ENCODE results near the gene EXOC6B. TPM values are rescaled to one million over a fixed set of nuclear protein-coding genes. Genes with fewer than 3 reads are reported as not detected.

EXOC6B gene
- total and polyA plus RNA-seq, 10 of the 15 experiments (the other 5 are each of a cell fraction or from before 2014, with no cell fraction given) = 0.23 to 2.2 (median 1.2) TPM

- ChIA-PET CTCF (no interaction called here), POLR2A (no interaction called here), RAD21 (ENCODE audit: unreplicated experiment) (no interaction called here), SMC1A (ENCODE audit: uncharacterized antibody, unreplicated experiment) (no interaction called here)
- H3K27me3 ChIP-seq (replicated peaks in 1 of 2; ENCODE audit: control insufficient read depth in 2 of 2, insufficient read depth in 2 of 2, low read length in 1 of 2) = no peaks in the 10 kb centered on the region; a peak in 1 of 4 replicates
- H3K79me2 ChIP-seq (ENCODE audit: control insufficient read depth, insufficient read depth, low read length) = no peaks in the 10 kb centered on the region
- TF ChIP-seq SIN3A (IDR thresholded peaks at IDR 0.05; ENCODE audit: low read depth, low read length) = no peak
- TF ChIP-seq SMC3 (IDR thresholded peaks at IDR 0.05; ENCODE audit: borderline replicate concordance, low read length) = no peak
- no peak for TF ChIP-seq ESRRA (IDR thresholded peaks at IDR 0.05; ENCODE audit: low read length)
- TF ChIP-seq SMAD5 (IDR thresholded peaks at IDR 0.05; ENCODE audit: low read depth) = no peak
- TF ChIP-seq RAD51 (IDR thresholded peaks at IDR 0.05) = no peak
- TF ChIP-seq HDAC2 (IDR thresholded peaks at IDR 0.05) = no peak
- TF ChIP-seq FOXK2 (IDR thresholded peaks at IDR 0.05) = no peak
- no peak for TF ChIP-seq ZNF384 (IDR thresholded peaks at IDR 0.05; ENCODE audit: borderline replicate concordance, low read depth, low read length)
- TF ChIP-seq KDM1A (IDR thresholded peaks at IDR 0.05; ENCODE audit: borderline replicate concordance) = no peak
- no peak for TF ChIP-seq MYC (IDR thresholded peaks at IDR 0.05; ENCODE audit: insufficient read depth, insufficient read length, insufficient replicate concordance, low read length, severe bottlenecking)
- no peak for TF ChIP-seq PAX8 (IDR thresholded peaks at IDR 0.05)
- no peak overlapping the region for H3K4me2 ChIP-seq (ENCODE audit: control insufficient read depth, insufficient read depth)
- no peaks in the 10 kb centered on the region for H3K9me3 ChIP-seq (replicated peaks; ENCODE audit: control insufficient read depth, insufficient read depth, low read length)
- no TSS peak for BruUV-seq (replicated peaks)
- DNase-seq (ENCODE audit: low read depth, low spot score) = no peak
- ATAC-seq = no peak
- no peaks in the 10 kb centered on the region for H4K20me1 ChIP-seq (ENCODE audit: control insufficient read depth, insufficient read depth)
- in situ Hi-C loops (cut with MboI) = loop anchor here (25.0 kb wide), 1 partner anchor 851 kb away; no protein-coding TSS in a partner anchor
- no peak overlapping the region for H3K9ac ChIP-seq (ENCODE audit: control insufficient read depth, insufficient read depth, low read length)
- 33% methylated on average over 23 of the region's 24 CpGs for WGBS (ENCODE audit: insufficient coverage, insufficient replicate concordance, low lambda C conversion rate, missing lambda C conversion rate)
- intact Hi-C loops (cut with micrococcal nuclease; ENCODE audit: unreplicated experiment) = loop anchor here (5.0 kb wide), 2 partner anchors 216 to 591 kb away; no protein-coding TSS in a partner anchor
- FAIRE-seq = no peak
- no peaks in the 10 kb centered on the region for H3K4me1 ChIP-seq (ENCODE audit: control insufficient read depth, insufficient read depth, low read length)
- no peak overlapping the region for H2AFZ ChIP-seq (ENCODE audit: control insufficient read depth, low read depth, low read length)
- H3K27ac ChIP-seq (ENCODE audit: control insufficient read depth, insufficient read depth) = no peak overlapping the region
- H3K4me3 ChIP-seq = no peak overlapping the region
- H3K36me3 ChIP-seq (ENCODE audit: control insufficient read depth in 2 of 2, insufficient read depth in 2 of 2, low read length in 1 of 2) = no peaks in the 10 kb centered on the region
Observed at GRCh38 chr2:72138011-72138881, 687.6 kb downstream of the EXOC6B start.

All from GM12878 (cell line).